Ecto neural progenitor cell (in vitro differentiated cells): ENCODE measurements around the gene PCCB.
"Not testable (repeated sequence)": the region's sequence is repeated elsewhere in the genome, so short reads cannot be mapped to it uniquely, and the experiment has no call there.

Experiments used
- DNase-seq: peaks from one replicate; pipeline ENCODE4 v3.0.0-alpha.2; 2018; ENCODE audit warnings: low spot score

PCCB gene

GRCh38 chr3:136250059-136250902, at the start of gene PCCB:
TSS of gene PCCB (plus strand) at chr3:136250340. CDS start at chr3:136250376, 36 bp downstream.
- DNase-seq: peak; percentile 96

GRCh38 chr3:136207489-136208115, 42.5 kb upstream of the PCCB start:
- no peak for DNase-seq

GRCh38 chr3:136209921-136210320, 40.2 kb upstream of the PCCB start:
- DNase-seq: no peak

- DNase-seq: no peak
Measured at GRCh38 chr3:136211547-136211946, 38.6 kb upstream of the PCCB start.

- not testable (repeated sequence) for DNase-seq
Measured at GRCh38 chr3:136222746-136223145, 27.4 kb upstream of the PCCB start.

GRCh38 chr3:136232413-136232812, 17.7 kb upstream of the PCCB start:
- DNase-seq: no peak

- no peak for DNase-seq
Measured at GRCh38 chr3:136235545-136235944, 14.6 kb upstream of the PCCB start.

GRCh38 chr3:136236109-136236508, 14.0 kb upstream of the PCCB start:
- DNase-seq: no peak

- no peak for DNase-seq
Measured at GRCh38 chr3:136237103-136237502, 13.0 kb upstream of the PCCB start.

- DNase-seq: no peak
Measured at GRCh38 chr3:136237961-136238649, 12.0 kb upstream of the PCCB start.

GRCh38 chr3:136239094-136239493, 11.0 kb upstream of the PCCB start:
- DNase-seq: no peak

- no peak for DNase-seq
Measured at GRCh38 chr3:136245691-136246090, 4.4 kb upstream of the PCCB start.

GRCh38 chr3:136247436-136247835, 2.7 kb upstream of the PCCB start:
- no peak for DNase-seq

GRCh38 chr3:136247855-136248590, 2.1 kb upstream of the PCCB start:
- DNase-seq: no peak

GRCh38 chr3:136249091-136249490, 1.0 kb upstream of the PCCB start:
- no peak for DNase-seq

- DNase-seq: no peak
Measured at GRCh38 chr3:136249593-136249992, 547 bp upstream of the PCCB start.

GRCh38 chr3:136250903-136251460, 842 bp downstream of the PCCB start:
- peak; percentile 64 for DNase-seq

- no peak for DNase-seq
Measured at GRCh38 chr3:136251511-136251910, 1.4 kb downstream of the PCCB start.

GRCh38 chr3:136255672-136256406, 5.7 kb downstream of the PCCB start:
- no peak for DNase-seq

- DNase-seq: no peak
Measured at GRCh38 chr3:136258199-136258598, 8.1 kb downstream of the PCCB start.

GRCh38 chr3:136261826-136262225, 11.7 kb downstream of the PCCB start:
- no peak for DNase-seq
